NB4 (cell line): Measurements from ENCODE around the gene FUT4.

Experiments
- CTCF ChIP-seq: IDR thresholded peaks from one replicate; pipeline ENCODE4 v1.5.1; 2012; ENCODE audit warnings: low read depth, low read length
- MAX ChIP-seq: IDR thresholded peaks from 2 replicates; pipeline ENCODE4 v1.6.1; 2011; ENCODE audit warnings: low read depth, low read length
- MYC ChIP-seq: IDR thresholded peaks from 2 replicates; pipeline ENCODE4 v1.6.1; 2011; ENCODE audit warnings: low read depth, low read length
- POLR2A ChIP-seq: IDR thresholded peaks from 2 replicates; pipeline ENCODE4 v1.6.1; 2011; ENCODE audit warnings: mild to moderate bottlenecking; ENCODE audit not compliant: insufficient read length; ENCODE audit errors: extremely low read depth

- no peak for TF ChIP-seq POLR2A
- TF ChIP-seq CTCF: no peak
- no peak for TF ChIP-seq MAX
- TF ChIP-seq MYC: no peak
These were observed 15.2 kb upstream of the FUT4 start for GRCh38 chr11:94528551-94528950.
